ENCODE measurements around the gene SRD5A3. TPM values are rescaled to one million over a fixed set of nuclear protein-coding genes. Genes with fewer than 3 reads are reported as not detected.

The SRD5A3 gene
- total RNA-seq, 2 donors from 2014 or later = 6.7 to 11.5 TPM

- Histone ChIP-seq H3K27ac (no peak overlapping the region), H3K27me3 (no peaks in the 10 kb centered on the region), H3K36me3 (replicated peaks in 1 of 2; ENCODE audit: insufficient read depth in 1 of 2, low read depth in 2 of 2) (no peaks in the 10 kb centered on the region), H3K4me1 (peaks cover 5% of the 10 kb centered on the region), H3K9me3 (no peaks in the 10 kb centered on the region), H3K4me3 (no peak overlapping the region)
- WGBS, 2 donors = 90 to 91% methylated on average over 8 of the region's 8 CpGs
- intact Hi-C loops (cut with DNase I) = loop anchor here (10.0 kb wide), 1 partner anchor 200 kb away; no protein-coding TSS in a partner anchor
- DNase-seq = no peak
- TF ChIP-seq CTCF (IDR thresholded peaks at IDR 0.05) = no peak
- no peak for TF ChIP-seq POLR2A (IDR thresholded peaks at IDR 0.05)
- ATAC-seq = no peak
Observed at GRCh38 chr4:55354648-55355047, 8.6 kb downstream of the SRD5A3 start.

- intact Hi-C loops (cut with DNase I) = loop anchor here (10.0 kb wide), 1 partner anchor 199 kb away; no protein-coding TSS in a partner anchor
- no peak for TF ChIP-seq CTCF (IDR thresholded peaks at IDR 0.05)
- no peak for TF ChIP-seq POLR2A (IDR thresholded peaks at IDR 0.05)
- Histone ChIP-seq H3K27ac (no peak overlapping the region), H3K36me3 (replicated peaks in 1 of 2; ENCODE audit: insufficient read depth in 1 of 2, low read depth in 2 of 2) (no peaks in the 10 kb centered on the region), H3K9me3 (no peaks in the 10 kb centered on the region), H3K4me1 (peaks cover 5% of the 10 kb centered on the region), H3K4me3 (no peak overlapping the region), H3K27me3 (no peaks in the 10 kb centered on the region)
- ATAC-seq (no peak), DNase-seq (no peak)
- WGBS, 2 donors = 76 to 81% methylated on average over 6 of the region's 6 CpGs
Observed at GRCh38 chr4:55355555-55355954, 9.5 kb downstream of the SRD5A3 start.

DNA sequence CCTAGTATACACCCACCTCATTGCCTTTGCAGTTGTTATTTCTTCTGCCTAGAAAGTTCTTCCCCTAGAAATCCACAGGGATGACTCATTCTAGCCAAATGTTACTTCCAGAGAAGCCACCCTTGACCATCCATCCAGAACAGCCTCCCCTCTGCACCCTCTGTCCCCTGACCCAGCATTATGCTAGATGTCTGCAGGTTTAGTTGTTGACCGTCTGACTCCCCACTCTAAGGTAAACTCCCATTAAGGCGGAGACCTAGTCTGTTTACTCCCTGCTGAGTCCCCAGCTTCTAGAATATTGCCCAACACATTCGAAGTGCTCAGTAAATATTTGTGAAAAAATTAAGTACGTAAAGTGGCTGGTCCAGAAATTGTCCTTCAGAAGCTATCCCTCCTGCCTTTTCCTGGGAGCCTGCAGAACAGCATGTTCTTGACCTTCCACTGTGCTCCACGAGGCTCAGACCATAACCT is 11.0 kb downstream of the SRD5A3 start:
- no peak overlapping the region for H3K4me3 ChIP-seq
- peaks cover 5% of the 10 kb centered on the region for H3K4me1 ChIP-seq
- WGBS, 2 donors = 67 to 76% methylated on average over 5 of the region's 5 CpGs
- H3K9me3 ChIP-seq = no peaks in the 10 kb centered on the region
- TF ChIP-seq POLR2A (IDR thresholded peaks at IDR 0.05) = no peak
- TF ChIP-seq CTCF (IDR thresholded peaks at IDR 0.05) = no peak
- intact Hi-C loops (cut with DNase I) = loop anchor here (10.0 kb wide), 1 partner anchor 198 kb away; no protein-coding TSS in a partner anchor
- ATAC-seq (no peak), DNase-seq (no peak)
- H3K36me3 ChIP-seq (replicated peaks in 1 of 2; ENCODE audit: insufficient read depth in 1 of 2, low read depth in 2 of 2) = no peaks in the 10 kb centered on the region
- H3K27me3 ChIP-seq = no peaks in the 10 kb centered on the region
- no peak overlapping the region for H3K27ac ChIP-seq

GRCh38 chr4:55358246-55358645 is 12.2 kb downstream of the SRD5A3 start:
- H3K4me3 ChIP-seq = no peak overlapping the region
- no peaks in the 10 kb centered on the region for H3K36me3 ChIP-seq (replicated peaks in 1 of 2; ENCODE audit: insufficient read depth in 1 of 2, low read depth in 2 of 2)
- TF ChIP-seq POLR2A (IDR thresholded peaks at IDR 0.05) = no peak
- no peak for TF ChIP-seq CTCF (IDR thresholded peaks at IDR 0.05)
- intact Hi-C loops (cut with DNase I) = loop anchor here (10.0 kb wide), 1 partner anchor 197 kb away; no protein-coding TSS in a partner anchor
- peaks cover 5% of the 10 kb centered on the region for H3K4me1 ChIP-seq
- ATAC-seq = no peak
- no peak for DNase-seq
- WGBS, 2 donors = 92 to 97% methylated on average over 2 of the region's 2 CpGs
- no peaks in the 10 kb centered on the region for H3K9me3 ChIP-seq
- no peak overlapping the region for H3K27ac ChIP-seq
- no peaks in the 10 kb centered on the region for H3K27me3 ChIP-seq

GRCh38 chr4:55358668-55359067 is 12.6 kb downstream of the SRD5A3 start:
- H3K27me3 ChIP-seq = no peaks in the 10 kb centered on the region
- no peaks in the 10 kb centered on the region for H3K9me3 ChIP-seq
- no peak overlapping the region for H3K4me3 ChIP-seq
- DNase-seq (peak in 1 of 4 donors; percentile 6), ATAC-seq (peak; percentile 53)
- WGBS, 2 donors = 54 to 78% methylated on average over 2 of the region's 2 CpGs
- H3K36me3 ChIP-seq (replicated peaks in 1 of 2; ENCODE audit: insufficient read depth in 1 of 2, low read depth in 2 of 2) = no peaks in the 10 kb centered on the region
- peaks cover 5% of the 10 kb centered on the region for H3K4me1 ChIP-seq
- no peak for TF ChIP-seq CTCF (IDR thresholded peaks at IDR 0.05)
- TF ChIP-seq POLR2A (IDR thresholded peaks at IDR 0.05) = no peak
- intact Hi-C loops (cut with DNase I) = loop anchor here (10.0 kb wide), 1 partner anchor 196 kb away; no protein-coding TSS in a partner anchor
- no peak overlapping the region for H3K27ac ChIP-seq

Measured in body of pancreas (tissue), 4 donors.